CD14-positive monocyte (primary cell): ENCODE results near the gene KRT7. TPM values are rescaled to one million over a fixed set of nuclear protein-coding genes. Genes with fewer than 3 reads are reported as not detected.

Experiments used
- DNase-seq, 3 donors: peaks; one replicate each; pipeline ENCODE4 v3.0.0-alpha.2; 2011 to 2022
- H2AFZ ChIP-seq: 2 replicates; pipeline ENCODE4 v1.6.0; 2012; ENCODE audit warnings: mild to moderate bottlenecking, low read depth, low read length, inconsistent platforms; ENCODE audit not compliant: insufficient read depth, poor library complexity, severe bottlenecking
- H3K27ac ChIP-seq, 2 donors: 1 replicate in 1 of 2; 2 replicates in 1 of 2; pipeline ENCODE4 v1.5.1; 2012 to 2013; ENCODE audit warnings: low read length in 2 of 2, control low read depth in 1 of 2, inconsistent platforms in 1 of 2, low read depth in 1 of 2, mild to moderate bottlenecking in 1 of 2
- H3K27me3 ChIP-seq, 2 donors: one replicate each; pipeline versions ENCODE4 v1.6.0 to v1.6.1; 2011 to 2013; ENCODE audit warnings: low read length in 2 of 2; ENCODE audit not compliant: control insufficient read depth in 2 of 2, insufficient read depth in 2 of 2
- H3K36me3 ChIP-seq, 2 donors: replicated peaks in 1 of 2; 1 replicate in 1 of 2; 2 replicates in 1 of 2; pipeline versions ENCODE4 v1.5.1 to v1.6.1; 2012 to 2013; ENCODE audit warnings: low read length in 2 of 2, control low read depth in 1 of 2, inconsistent platforms in 1 of 2, mild to moderate bottlenecking in 1 of 2; ENCODE audit not compliant: insufficient read depth in 2 of 2, control insufficient read depth in 1 of 2
- H3K4me1 ChIP-seq, 2 donors: 1 replicate in 1 of 2; 2 replicates in 1 of 2; pipeline versions ENCODE4 v1.5.1 to v1.6.1; 2012 to 2013; ENCODE audit warnings: low read length in 2 of 2, control low read depth in 1 of 2, inconsistent platforms in 1 of 2, mild to moderate bottlenecking in 1 of 2, moderate library complexity in 1 of 2; ENCODE audit not compliant: insufficient read depth in 2 of 2, control insufficient read depth in 1 of 2
- H3K4me2 ChIP-seq: replicated peaks from 2 replicates; pipeline ENCODE3; 2012; ENCODE audit warnings: low read length, moderate library complexity, mild to moderate bottlenecking; ENCODE audit not compliant: poor library complexity, severe bottlenecking; ENCODE audit errors: extremely low read depth
- H3K4me3 ChIP-seq, 3 experiments: fragments of 200-600 bp in 1 of 3; sonication (generic) in 1 of 3; replicated peaks in 1 of 3; 1 replicate in 2 of 3; 2 replicates in 1 of 3; pipeline ENCODE4 v1.5.1; 2011 to 2013; ENCODE audit warnings: low read length in 3 of 3, mild to moderate bottlenecking in 3 of 3, control low read depth in 2 of 3, low read depth in 2 of 3, inconsistent platforms in 1 of 3, moderate library complexity in 1 of 3
- H3K79me2 ChIP-seq: 2 replicates; pipeline ENCODE4 v1.6.0; 2012; ENCODE audit warnings: mild to moderate bottlenecking, control low read depth, inconsistent platforms, low read length, moderate library complexity; ENCODE audit not compliant: insufficient read depth
- H3K9ac ChIP-seq: 2 replicates; pipeline ENCODE4 v1.6.0; 2017; ENCODE audit warnings: low read length, mild to moderate bottlenecking; ENCODE audit not compliant: insufficient read depth, poor library complexity, severe bottlenecking
- H3K9me3 ChIP-seq, 2 donors: replicated peaks in 1 of 2; 1 replicate in 1 of 2; 2 replicates in 1 of 2; pipeline versions ENCODE4 v1.5.1 to v1.6.1; 2012 to 2013; ENCODE audit warnings: low read length in 2 of 2, control low read depth in 1 of 2; ENCODE audit not compliant: control insufficient read depth in 1 of 2, insufficient read depth in 1 of 2
- H4K20me1 ChIP-seq: 2 replicates; pipeline ENCODE4 v1.6.0; 2012; ENCODE audit warnings: mild to moderate bottlenecking, low read length, control low read depth, moderate library complexity; ENCODE audit not compliant: insufficient read depth
- H3K27ac Mint-ChIP-seq, 7 donors: one replicate each; pipeline ENCODE4 v1.8.0; 2020; ENCODE audit warnings: mild to moderate bottlenecking in 7 of 7, mixed read lengths in 7 of 7, moderate library complexity in 6 of 7, inconsistent platforms in 2 of 7
- H3K27me3 Mint-ChIP-seq, 3 donors: one replicate each; pipeline ENCODE4 v1.8.0; 2021 to 2022; ENCODE audit warnings: low read depth in 3 of 3, mild to moderate bottlenecking in 3 of 3, mixed read lengths in 3 of 3, moderate library complexity in 3 of 3, inconsistent platforms in 1 of 3
- H3K36me3 Mint-ChIP-seq, 2 donors: one replicate each; pipeline ENCODE4 v1.8.0; 2020; ENCODE audit warnings: mixed read lengths in 2 of 2, inconsistent platforms in 1 of 2, mild to moderate bottlenecking in 1 of 2
- H3K4me1 Mint-ChIP-seq: one replicate; pipeline ENCODE4 v1.8.0; 2020; ENCODE audit warnings: mild to moderate bottlenecking, mixed read lengths
- H3K4me3 Mint-ChIP-seq, 2 donors: one replicate each; pipeline ENCODE4 v1.8.0; 2020; ENCODE audit warnings: mild to moderate bottlenecking in 2 of 2, mixed read lengths in 2 of 2, moderate library complexity in 1 of 2
- H3K9me3 Mint-ChIP-seq, 7 donors: one replicate each; pipeline ENCODE4 v1.8.0; 2020 to 2022; ENCODE audit warnings: mixed read lengths in 7 of 7, mild to moderate bottlenecking in 6 of 7, moderate library complexity in 6 of 7, inconsistent platforms in 2 of 7
- CTCF ChIP-seq: fragments of 200-600 bp; IDR thresholded peaks from one replicate; pipeline ENCODE4 v1.8.0; 2022; ENCODE audit warnings: antibody characterized with exemption, mild to moderate bottlenecking
- WGBS: methylation state at CpG from one replicate; pipeline ENCODE4 v1.1.5; 2013; ENCODE audit warnings: missing lambda C conversion rate; ENCODE audit not compliant: insufficient coverage; 5-methylcytosine and 5-hydroxymethylcytosine counted together
- intact Hi-C, 2 donors: fragments of 100-400 bp; cut with micrococcal nuclease; formaldehyde crosslinking; loops; one replicate each; pipeline versions ENCODE4 v1.15.0 to v1.15.1; 2023
- polyA plus RNA-seq, 3 donors: library from polyadenylated mRNA; depleted of rRNA in 1 of 3; unstranded in 2 of 3; stranded (reverse) in 1 of 3; fragments of 300-500 nt in 2 of 3; fragments of >200 nt in 1 of 3; fragmentation: Illumina TruSeq in 2 of 3; gene quantifications; 1 replicate in 2 of 3; 2 replicates in 1 of 3; pipeline ENCODE4 v1.2.3, GENCODE V29; 2012 to 2021

The KRT7 gene
- polyA plus RNA-seq, 3 donors: 1.3 to 2.7 TPM; not detected in 1

GRCh38 chr12:52267266-52267665, 34.2 kb downstream of the KRT7 start:
- Histone ChIP-seq H3K9me3 (no peaks in the 10 kb centered on the region), H3K27ac (no peak overlapping the region), H3K4me3 (no peak overlapping the region), H2AFZ (no peak overlapping the region), H3K27me3 (peaks cover 6 to 15% of the 10 kb centered on the region in 2 donors), H3K36me3 (no peaks in the 10 kb centered on the region), H3K9ac (no peak overlapping the region), H3K4me2 (no peak overlapping the region), H3K79me2 (no peaks in the 10 kb centered on the region), H3K4me1 (peaks cover 11 to 27% of the 10 kb centered on the region in 2 donors), H4K20me1 (no peaks in the 10 kb centered on the region)
- 96% methylated on average over 3 of the region's 3 CpGs for WGBS
- DNase-seq: no peak
- intact Hi-C loops: no loop called here
- Mint-ChIP-seq H3K9me3 (peaks cover 0 to 5% (median 0%) of the 10 kb centered on the region in 7 donors), H3K27ac (no peak overlapping the region), H3K27me3 (peaks cover 12 to 34% (median 18%) of the 10 kb centered on the region in 3 donors), H3K4me1 (peaks cover 21% of the 10 kb centered on the region), H3K4me3 (no peak overlapping the region), H3K36me3 (no peaks in the 10 kb centered on the region)
- TF ChIP-seq CTCF: no peak

GRCh38 chr12:52267699-52268098, 34.7 kb downstream of the KRT7 start:
- no peak for TF ChIP-seq CTCF
- Histone ChIP-seq H3K27me3 (peaks cover 6 to 14% of the 10 kb centered on the region in 2 donors), H3K9ac (no peak overlapping the region), H4K20me1 (no peaks in the 10 kb centered on the region), H3K27ac (no peak overlapping the region), H3K36me3 (no peaks in the 10 kb centered on the region), H3K4me1 (peaks cover 11 to 27% of the 10 kb centered on the region in 2 donors), H3K4me2 (no peak overlapping the region), H3K79me2 (no peaks in the 10 kb centered on the region), H2AFZ (no peak overlapping the region), H3K4me3 (no peak overlapping the region), H3K9me3 (no peaks in the 10 kb centered on the region)
- H3K27ac Mint-ChIP-seq: no peak overlapping the region
- DNase-seq: no peak
- H3K4me1 Mint-ChIP-seq: peaks cover 21% of the 10 kb centered on the region
- H3K36me3 Mint-ChIP-seq: no peaks in the 10 kb centered on the region
- peaks cover 10 to 31% (median 13%) of the 10 kb centered on the region in 3 donors for H3K27me3 Mint-ChIP-seq
- no peak overlapping the region for H3K4me3 Mint-ChIP-seq
- 78% methylated on average over 1 of the region's 3 CpGs for WGBS
- peaks cover 0 to 5% (median 0%) of the 10 kb centered on the region in 7 donors for H3K9me3 Mint-ChIP-seq
- intact Hi-C loops: no loop called here
